A549 (cell line): ENCODE data around the gene TTYH3. TPM values are rescaled to one million over a fixed set of nuclear protein-coding genes. Genes with fewer than 3 reads are reported as not detected.

Experiments
- ATAC-seq, 2 experiments: fragments of 200-7000 bp in 1 of 2; fragments of >200 bp in 1 of 2; cut with Nextera tagmentation in 1 of 2; cut with Tn5 transposase in 1 of 2; 3 replicates each; pipeline versions ENCODE4 v1.8.0 to v1.9.1; 2018 to 2020; ENCODE audit warnings: mild to moderate bottlenecking in 1 of 2, moderate library complexity in 1 of 2
- CTCF ChIA-PET: fragments of 300-600 bp; sonication (Branson Sonifier 250); formaldehyde crosslinking; extraction: SDS; loops from one replicate; lab custom pipeline; 2021; ENCODE audit warnings: antibody characterized with exemption, inconsistent platforms; lab: Yijun Ruan, JAX
- POLR2A ChIA-PET: fragments of 350-600 bp; formaldehyde crosslinking; extraction: SDS; loops from one replicate; lab custom pipeline; 2021; ENCODE audit warnings: antibody characterized with exemption, inconsistent platforms; lab: Yijun Ruan, JAX
- DNase-seq, 2 experiments: peaks; one replicate each; pipeline versions ENCODE4 v3.0.0 to v3.0.0-alpha.2; 2011 to 2016; ENCODE audit warnings: low read depth in 1 of 2, low spot score in 1 of 2
- FAIRE-seq: peaks from 2 replicates; lab custom pipeline; 2011; peaks lifted over from hg19 to GRCh38; lab: Jason Lieb, UNC
- H3K27ac ChIP-seq, 2 experiments: fragments of >200 bp; sonication (Bioruptor Twin); formaldehyde crosslinking; 3 replicates each; pipeline ENCODE4 v1.5.1; 2016 to 2017
- H3K4me1 ChIP-seq: fragments of >200 bp; sonication (Bioruptor Twin); formaldehyde crosslinking; 3 replicates; pipeline ENCODE4 v1.6.1; 2016
- H3K4me2 ChIP-seq: fragments of >200 bp; sonication (Bioruptor Twin); formaldehyde crosslinking; 3 replicates; pipeline ENCODE4 v1.6.1; 2016
- H3K4me3 ChIP-seq: fragments of >200 bp; sonication (Bioruptor Twin); formaldehyde crosslinking; 3 replicates; pipeline ENCODE4 v1.5.1; 2016
- H3K9me3 ChIP-seq: fragments of >200 bp; sonication (Bioruptor Twin); formaldehyde crosslinking; 3 replicates; pipeline ENCODE4 v1.6.1; 2016
- CEBPB ChIP-seq, 2 experiments: fragments of >200 bp in 1 of 2; sonication (Bioruptor Twin) in 1 of 2; formaldehyde crosslinking in 1 of 2; IDR thresholded peaks; 2 replicates each; pipeline ENCODE4 v1.6.1; 2012 to 2016
- EHMT2 ChIP-seq: fragments of 200-600 bp; sonication (generic); IDR thresholded peaks from 2 replicates; pipeline ENCODE4 v1.6.1; 2016; ENCODE audit warnings: antibody characterized with exemption, low read depth, mild to moderate bottlenecking, moderate library complexity
- ESRRA ChIP-seq: fragments of 150-350 bp; IDR thresholded peaks from 2 replicates; pipeline ENCODE4 v1.6.1; 2014; ENCODE audit warnings: mild to moderate bottlenecking, low read length, borderline replicate concordance
- HDAC2 ChIP-seq: fragments of 200-600 bp; sonication (generic); IDR thresholded peaks from 2 replicates; pipeline ENCODE4 v1.6.1; 2016
- HEYL ChIP-seq: fragments of 250-450 bp; sonication (Bioruptor Pico); IDR thresholded peaks from 2 replicates; pipeline ENCODE4 v1.8.0; 2021; ENCODE audit warnings: mild to moderate bottlenecking, moderate library complexity
- HOXB13 ChIP-seq: fragments of 250-450 bp; sonication (Bioruptor Pico); IDR thresholded peaks from 2 replicates; pipeline ENCODE4 v1.5.0; 2020; ENCODE audit warnings: low read depth, mild to moderate bottlenecking, moderate library complexity
- JUN ChIP-seq, 2 experiments: fragments of >200 bp; sonication (Bioruptor Twin); formaldehyde crosslinking; IDR thresholded peaks; 2 replicates in 1 of 2; 3 replicates in 1 of 2; pipeline ENCODE4 v1.6.1; 2016 to 2017
- MAFK ChIP-seq: fragments of 450-650 bp; IDR thresholded peaks from 2 replicates; pipeline ENCODE4 v1.6.1; 2014; ENCODE audit not compliant: partially characterized antibody
- NR3C1 ChIP-seq: fragments of >200 bp; sonication (Bioruptor Twin); formaldehyde crosslinking; IDR thresholded peaks from 3 replicates; pipeline ENCODE4 v1.6.1; 2017
- POLR2A ChIP-seq: IDR thresholded peaks from 2 replicates; pipeline ENCODE4 v1.6.1; 2012; ENCODE audit warnings: mild to moderate bottlenecking, low read length
- RAD21 ChIP-seq, 2 experiments: fragments of >200 bp in 1 of 2; sonication (Bioruptor Twin) in 1 of 2; formaldehyde crosslinking in 1 of 2; IDR thresholded peaks in 1 of 2; conservative IDR thresholded peaks in 1 of 2; 2 replicates in 1 of 2; 3 replicates in 1 of 2; pipeline ENCODE4 v1.6.1; 2012 to 2018; ENCODE audit warnings: inconsistent platforms in 1 of 2
- RARB ChIP-seq: fragments of 250-450 bp; sonication (Bioruptor Pico); IDR thresholded peaks from 2 replicates; pipeline ENCODE4 v1.8.0; 2021; ENCODE audit warnings: mild to moderate bottlenecking, moderate library complexity
- SMC3 ChIP-seq: fragments of >200 bp; sonication (Bioruptor Twin); formaldehyde crosslinking; IDR thresholded peaks from 3 replicates; pipeline ENCODE4 v1.6.1; 2018; ENCODE audit warnings: inconsistent platforms
- SREBF2 ChIP-seq: fragments of 450-650 bp; IDR thresholded peaks from 2 replicates; pipeline ENCODE4 v1.6.1; 2014; ENCODE audit warnings: mild to moderate bottlenecking, moderate library complexity
- TP53 ChIP-seq: fragments of 250-450 bp; sonication (Bioruptor Pico); IDR thresholded peaks from 2 replicates; pipeline ENCODE4 v1.5.0; 2021; ENCODE audit warnings: mild to moderate bottlenecking, moderate library complexity
- ZFP36 ChIP-seq: fragments of 450-650 bp; IDR thresholded peaks from 2 replicates; pipeline ENCODE4 v1.6.1; 2014; ENCODE audit warnings: borderline replicate concordance; ENCODE audit not compliant: partially characterized antibody
- ZNF302 ChIP-seq: fragments of 250-450 bp; sonication (Bioruptor Pico); IDR thresholded peaks from 2 replicates; pipeline ENCODE4 v1.9.0; 2021; ENCODE audit warnings: inconsistent platforms, mild to moderate bottlenecking, moderate library complexity
- ZSCAN20 ChIP-seq: fragments of 250-450 bp; sonication (Bioruptor Pico); IDR thresholded peaks from 2 replicates; pipeline ENCODE4 v1.8.0; 2022; ENCODE audit warnings: mild to moderate bottlenecking, moderate library complexity
- WGBS: methylation state at CpG from one replicate; pipeline ENCODE4 v1.1.6; 2017; ENCODE audit errors: missing lambda C conversion rate; 5-methylcytosine and 5-hydroxymethylcytosine counted together
- polyA plus RNA-seq, 4 experiments: library from polyadenylated mRNA; depleted of rRNA in 3 of 4; stranded (reverse); fragments of >200 nt; fragmentation: RNase III in 1 of 4; extraction: RNeasy Plus Mini Kit Qiagen cat#74134 plus additional on column Dnase treatment in 1 of 4; gene quantifications; 2 replicates in 3 of 4; 3 replicates in 1 of 4; pipeline ENCODE4 v1.2.3, GENCODE V29; 2011 to 2017
- TF ChIP-seq, protein P1 (sequence below): fragments of >200 bp; sonication (Bioruptor Twin); formaldehyde crosslinking; IDR thresholded peaks from 3 replicates; pipeline ENCODE4 v1.5.1; 2016
- TF ChIP-seq, protein P2 (sequence below): fragments of 250-450 bp; sonication (Bioruptor Pico); IDR thresholded peaks from 2 replicates; pipeline ENCODE4 v1.5.0; 2021; ENCODE audit warnings: mild to moderate bottlenecking, moderate library complexity, borderline replicate concordance
- TF ChIP-seq, protein P3 (sequence below): fragments of 200-600 bp; sonication (generic); IDR thresholded peaks from 2 replicates; pipeline ENCODE4 v1.6.1; 2016; ENCODE audit warnings: antibody characterized with exemption, mild to moderate bottlenecking, moderate library complexity
- TF ChIP-seq, protein P4 (sequence below): fragments of 450-650 bp; IDR thresholded peaks from 2 replicates; pipeline ENCODE4 v1.6.1; 2014; ENCODE audit warnings: antibody characterized with exemption

The TTYH3 gene
- polyA plus RNA-seq, 2 of the 4 experiments (the other 2 are of a cell fraction): 11.3 to 43.6 TPM

DNA sequence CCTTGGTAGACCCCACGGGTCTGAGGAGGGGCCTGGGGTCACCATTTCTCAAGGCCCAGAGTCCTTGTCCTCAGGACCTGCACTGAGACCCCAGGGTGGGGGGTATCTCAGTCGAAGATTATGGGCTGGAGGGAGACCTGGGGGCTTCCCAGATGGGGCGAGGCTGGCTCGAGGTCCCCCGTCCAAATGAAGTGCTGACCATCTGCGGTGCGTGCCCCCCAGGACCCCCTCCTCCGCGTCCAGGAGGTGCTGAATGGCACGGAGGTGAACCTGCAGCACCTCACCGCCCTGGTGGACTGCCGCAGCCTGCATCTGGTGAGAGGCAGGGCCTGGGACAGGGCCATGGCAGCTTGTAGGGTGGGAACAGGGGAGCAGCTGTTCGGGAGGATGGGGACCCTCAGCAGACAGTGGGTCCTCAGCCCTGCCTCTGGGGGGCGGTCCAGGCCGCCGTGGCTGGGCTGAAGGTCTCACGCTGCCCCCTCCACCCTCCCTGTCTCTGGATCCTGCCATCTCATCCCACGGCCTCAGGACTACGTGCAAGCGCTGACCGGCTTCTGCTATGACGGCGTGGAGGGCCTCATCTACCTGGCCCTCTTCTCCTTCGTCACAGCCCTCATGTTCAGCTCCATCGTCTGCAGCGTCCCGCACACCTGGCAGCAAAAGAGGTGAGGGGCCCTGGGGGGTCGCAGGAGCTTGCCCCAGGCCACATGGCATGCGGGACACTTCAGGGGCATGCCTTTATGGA is 24.3 kb downstream of the TTYH3 start (continued):
- TF ChIP-seq, protein P1, sequence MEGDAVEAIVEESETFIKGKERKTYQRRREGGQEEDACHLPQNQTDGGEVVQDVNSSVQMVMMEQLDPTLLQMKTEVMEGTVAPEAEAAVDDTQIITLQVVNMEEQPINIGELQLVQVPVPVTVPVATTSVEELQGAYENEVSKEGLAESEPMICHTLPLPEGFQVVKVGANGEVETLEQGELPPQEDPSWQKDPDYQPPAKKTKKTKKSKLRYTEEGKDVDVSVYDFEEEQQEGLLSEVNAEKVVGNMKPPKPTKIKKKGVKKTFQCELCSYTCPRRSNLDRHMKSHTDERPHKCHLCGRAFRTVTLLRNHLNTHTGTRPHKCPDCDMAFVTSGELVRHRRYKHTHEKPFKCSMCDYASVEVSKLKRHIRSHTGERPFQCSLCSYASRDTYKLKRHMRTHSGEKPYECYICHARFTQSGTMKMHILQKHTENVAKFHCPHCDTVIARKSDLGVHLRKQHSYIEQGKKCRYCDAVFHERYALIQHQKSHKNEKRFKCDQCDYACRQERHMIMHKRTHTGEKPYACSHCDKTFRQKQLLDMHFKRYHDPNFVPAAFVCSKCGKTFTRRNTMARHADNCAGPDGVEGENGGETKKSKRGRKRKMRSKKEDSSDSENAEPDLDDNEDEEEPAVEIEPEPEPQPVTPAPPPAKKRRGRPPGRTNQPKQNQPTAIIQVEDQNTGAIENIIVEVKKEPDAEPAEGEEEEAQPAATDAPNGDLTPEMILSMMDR: no peak
- no peak for TF ChIP-seq ZSCAN20
- TF ChIP-seq MAFK: no peak
- TF ChIP-seq SREBF2: no peak
- TF ChIP-seq CEBPB (IDR thresholded peaks at IDR 0.05): no peak
- no peak for TF ChIP-seq HEYL (CRISPR knock-in tag)

DNA sequence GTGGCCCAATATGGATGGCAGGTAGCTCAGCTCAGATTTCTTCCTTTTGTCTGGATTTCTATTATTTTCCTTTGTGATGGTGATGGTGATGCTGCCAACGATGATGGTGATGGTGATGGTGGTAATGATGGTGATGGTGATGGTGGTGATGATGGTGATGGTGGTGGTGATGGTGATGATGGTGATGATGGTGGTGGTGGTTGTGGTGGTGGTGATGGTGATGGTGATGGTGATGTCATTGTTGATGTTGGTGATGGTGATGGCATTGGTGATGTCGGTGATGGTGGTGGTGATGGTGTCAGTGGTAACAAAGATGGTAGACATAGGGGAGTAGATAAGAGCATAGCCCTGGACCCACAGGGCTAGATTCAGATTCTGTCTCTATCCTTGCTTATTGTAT is 25.4 kb downstream of the TTYH3 start:
- 83% methylated on average over 2 of the region's 2 CpGs for WGBS
- no peak for ATAC-seq
- no peaks in the 10 kb centered on the region for H3K4me1 ChIP-seq
- ChIA-PET POLR2A (no interaction called here), CTCF (interaction anchor here (0.6 to 5.5 kb wide), 7 partner anchors 11 to 206 kb away, joined by 3 to 28 read pairs (median 5); no protein-coding TSS in a partner anchor)
- no peak for TF ChIP-seq ZSCAN20
- TF ChIP-seq JUN (IDR thresholded peaks at IDR 0.05): no peak
- no peak for TF ChIP-seq ESRRA
- TF ChIP-seq, protein P2, sequence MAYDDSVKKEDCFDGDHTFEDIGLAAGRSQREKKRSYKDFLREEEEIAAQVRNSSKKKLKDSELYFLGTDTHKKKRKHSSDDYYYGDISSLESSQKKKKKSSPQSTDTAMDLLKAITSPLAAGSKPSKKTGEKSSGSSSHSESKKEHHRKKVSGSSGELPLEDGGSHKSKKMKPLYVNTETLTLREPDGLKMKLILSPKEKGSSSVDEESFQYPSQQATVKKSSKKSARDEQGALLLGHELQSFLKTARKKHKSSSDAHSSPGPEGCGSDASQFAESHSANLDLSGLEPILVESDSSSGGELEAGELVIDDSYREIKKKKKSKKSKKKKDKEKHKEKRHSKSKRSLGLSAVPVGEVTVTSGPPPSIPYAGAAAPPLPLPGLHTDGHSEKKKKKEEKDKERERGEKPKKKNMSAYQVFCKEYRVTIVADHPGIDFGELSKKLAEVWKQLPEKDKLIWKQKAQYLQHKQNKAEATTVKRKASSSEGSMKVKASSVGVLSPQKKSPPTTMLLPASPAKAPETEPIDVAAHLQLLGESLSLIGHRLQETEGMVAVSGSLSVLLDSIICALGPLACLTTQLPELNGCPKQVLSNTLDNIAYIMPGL (CRISPR knock-in tag): no peak
- TF ChIP-seq HOXB13 (CRISPR knock-in tag): no peak
- TF ChIP-seq HDAC2: no peak
- TF ChIP-seq, protein P3, sequence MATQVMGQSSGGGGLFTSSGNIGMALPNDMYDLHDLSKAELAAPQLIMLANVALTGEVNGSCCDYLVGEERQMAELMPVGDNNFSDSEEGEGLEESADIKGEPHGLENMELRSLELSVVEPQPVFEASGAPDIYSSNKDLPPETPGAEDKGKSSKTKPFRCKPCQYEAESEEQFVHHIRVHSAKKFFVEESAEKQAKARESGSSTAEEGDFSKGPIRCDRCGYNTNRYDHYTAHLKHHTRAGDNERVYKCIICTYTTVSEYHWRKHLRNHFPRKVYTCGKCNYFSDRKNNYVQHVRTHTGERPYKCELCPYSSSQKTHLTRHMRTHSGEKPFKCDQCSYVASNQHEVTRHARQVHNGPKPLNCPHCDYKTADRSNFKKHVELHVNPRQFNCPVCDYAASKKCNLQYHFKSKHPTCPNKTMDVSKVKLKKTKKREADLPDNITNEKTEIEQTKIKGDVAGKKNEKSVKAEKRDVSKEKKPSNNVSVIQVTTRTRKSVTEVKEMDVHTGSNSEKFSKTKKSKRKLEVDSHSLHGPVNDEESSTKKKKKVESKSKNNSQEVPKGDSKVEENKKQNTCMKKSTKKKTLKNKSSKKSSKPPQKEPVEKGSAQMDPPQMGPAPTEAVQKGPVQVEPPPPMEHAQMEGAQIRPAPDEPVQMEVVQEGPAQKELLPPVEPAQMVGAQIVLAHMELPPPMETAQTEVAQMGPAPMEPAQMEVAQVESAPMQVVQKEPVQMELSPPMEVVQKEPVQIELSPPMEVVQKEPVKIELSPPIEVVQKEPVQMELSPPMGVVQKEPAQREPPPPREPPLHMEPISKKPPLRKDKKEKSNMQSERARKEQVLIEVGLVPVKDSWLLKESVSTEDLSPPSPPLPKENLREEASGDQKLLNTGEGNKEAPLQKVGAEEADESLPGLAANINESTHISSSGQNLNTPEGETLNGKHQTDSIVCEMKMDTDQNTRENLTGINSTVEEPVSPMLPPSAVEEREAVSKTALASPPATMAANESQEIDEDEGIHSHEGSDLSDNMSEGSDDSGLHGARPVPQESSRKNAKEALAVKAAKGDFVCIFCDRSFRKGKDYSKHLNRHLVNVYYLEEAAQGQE: no peak
- TF ChIP-seq RAD21 (conservative IDR thresholded peaks at IDR 0.05 in 1 of 2, IDR thresholded peaks at IDR 0.05 in 1 of 2): no peak
- TF ChIP-seq RARB (CRISPR knock-in tag): no peak
- no peak for TF ChIP-seq NR3C1
- TF ChIP-seq ZNF302: no peak
- TF ChIP-seq TP53 (CRISPR knock-in tag): no peak
- TF ChIP-seq, protein P4, sequence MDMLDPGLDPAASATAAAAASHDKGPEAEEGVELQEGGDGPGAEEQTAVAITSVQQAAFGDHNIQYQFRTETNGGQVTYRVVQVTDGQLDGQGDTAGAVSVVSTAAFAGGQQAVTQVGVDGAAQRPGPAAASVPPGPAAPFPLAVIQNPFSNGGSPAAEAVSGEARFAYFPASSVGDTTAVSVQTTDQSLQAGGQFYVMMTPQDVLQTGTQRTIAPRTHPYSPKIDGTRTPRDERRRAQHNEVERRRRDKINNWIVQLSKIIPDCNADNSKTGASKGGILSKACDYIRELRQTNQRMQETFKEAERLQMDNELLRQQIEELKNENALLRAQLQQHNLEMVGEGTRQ: no peak
- no peak for TF ChIP-seq EHMT2
- TF ChIP-seq SREBF2: no peak
- no peak for TF ChIP-seq ZFP36
- no peak for TF ChIP-seq POLR2A
- TF ChIP-seq SMC3: no peak
- no peak overlapping the region for H3K27ac ChIP-seq
- no peak overlapping the region for H3K4me3 ChIP-seq
- no peak for DNase-seq
- H3K9me3 ChIP-seq: no peaks in the 10 kb centered on the region
- no peak overlapping the region for H3K4me2 ChIP-seq
- FAIRE-seq: no peak
